Peyer's patch (tissue), 4 donors: Measurements from ENCODE around the gene ITGAL. TPM values are rescaled to one million over a fixed set of nuclear protein-coding genes. Genes with fewer than 3 reads are reported as not detected.
"Not testable (repeated sequence)": the region's sequence is repeated elsewhere in the genome, so short reads cannot be mapped to it uniquely, and the experiment has no call there.

Source experiments
- DNase-seq, 3 donors: peaks; one replicate each; pipeline ENCODE4 v3.0.0-alpha.2; 2017 to 2019
- H3K27ac ChIP-seq, 4 donors: fragments of 200-600 bp; sonication (generic); one replicate each; pipeline ENCODE4 v1.5.1; 2016 to 2019
- H3K27me3 ChIP-seq, 2 donors: fragments of 200-600 bp; sonication (generic); one replicate each; pipeline ENCODE4 v1.5.1; 2019
- H3K36me3 ChIP-seq, 3 donors: fragments of 200-600 bp; sonication (generic); one replicate each; pipeline ENCODE4 v1.5.1; 2016 to 2019
- H3K4me1 ChIP-seq, 4 donors: fragments of 200-600 bp; sonication (generic); one replicate each; pipeline ENCODE4 v1.5.1; 2016 to 2019
- H3K4me3 ChIP-seq, 4 donors: fragments of 200-600 bp; sonication (generic); 1 replicate in 3 of 4; 2 replicates in 1 of 4; pipeline ENCODE4 v1.5.1; 2016 to 2019; ENCODE audit warnings: mild to moderate bottlenecking in 1 of 4
- H3K9me3 ChIP-seq, 4 donors: fragments of 200-600 bp; sonication (generic); one replicate each; pipeline ENCODE4 v1.5.1; 2016 to 2019; ENCODE audit warnings: mild to moderate bottlenecking in 1 of 4
- POLR2A ChIP-seq, 2 donors: fragments of 450-650 bp; IDR thresholded peaks; one replicate each; pipeline ENCODE4 v1.5.1; 2017; ENCODE audit warnings: antibody characterized with exemption in 2 of 2, mild to moderate bottlenecking in 2 of 2, moderate library complexity in 2 of 2
- total RNA-seq, 4 donors: library from RNA; depleted of rRNA; stranded (reverse); fragments of >200 nt; gene quantifications; one replicate each; pipeline ENCODE4 v1.1.0, GENCODE V29; 2016
- TF ChIP-seq, protein P1 (sequence below), 6 experiments: fragments of 450-650 bp in 4 of 6; fragments of 200-600 bp in 2 of 6; sonication (generic) in 1 of 6; IDR thresholded peaks; one replicate each; pipeline ENCODE4 v1.5.1; 2017 to 2019; ENCODE audit warnings: antibody characterized with exemption in 6 of 6, mild to moderate bottlenecking in 3 of 6, moderate library complexity in 1 of 6

ITGAL gene
- total RNA-seq, 4 donors from 2014 or later, result 4.3 to 52.0 (median 13.0) TPM

DNA sequence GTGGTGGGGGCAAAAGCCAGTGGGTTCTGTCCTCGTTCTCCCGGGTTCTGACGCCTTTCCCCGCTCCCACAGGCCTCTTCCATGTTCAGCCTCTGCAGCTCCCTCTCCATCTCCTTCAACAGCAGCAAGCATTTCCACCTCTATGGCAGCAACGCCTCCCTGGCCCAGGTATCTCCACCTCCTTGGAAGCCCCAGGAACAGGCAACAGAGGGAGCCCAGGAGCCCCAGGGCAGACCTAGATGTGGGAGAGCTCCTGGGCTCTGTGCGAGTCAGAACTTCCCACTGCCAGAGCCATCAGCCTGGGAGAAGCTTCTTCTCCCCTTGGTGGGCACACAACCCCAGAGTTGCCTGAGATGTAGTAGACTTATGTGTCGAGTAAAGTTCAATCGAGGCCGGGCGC lies 46.0 kb downstream of the ITGAL start:
- Histone ChIP-seq H3K36me3 (peaks cover 0 to 6% (median 0%) of the 10 kb centered on the region in 3 donors), H3K27me3 (no peaks in the 10 kb centered on the region), H3K27ac (no peak overlapping the region), H3K4me3 (no peak overlapping the region), H3K9me3 (no peaks in the 10 kb centered on the region), H3K4me1 (peaks cover 0 to 9% (median 2%) of the 10 kb centered on the region in 4 donors)
- no peak for DNase-seq
- no peak for TF ChIP-seq POLR2A (IDR thresholded peaks at IDR 0.05)
- TF ChIP-seq, protein P1, sequence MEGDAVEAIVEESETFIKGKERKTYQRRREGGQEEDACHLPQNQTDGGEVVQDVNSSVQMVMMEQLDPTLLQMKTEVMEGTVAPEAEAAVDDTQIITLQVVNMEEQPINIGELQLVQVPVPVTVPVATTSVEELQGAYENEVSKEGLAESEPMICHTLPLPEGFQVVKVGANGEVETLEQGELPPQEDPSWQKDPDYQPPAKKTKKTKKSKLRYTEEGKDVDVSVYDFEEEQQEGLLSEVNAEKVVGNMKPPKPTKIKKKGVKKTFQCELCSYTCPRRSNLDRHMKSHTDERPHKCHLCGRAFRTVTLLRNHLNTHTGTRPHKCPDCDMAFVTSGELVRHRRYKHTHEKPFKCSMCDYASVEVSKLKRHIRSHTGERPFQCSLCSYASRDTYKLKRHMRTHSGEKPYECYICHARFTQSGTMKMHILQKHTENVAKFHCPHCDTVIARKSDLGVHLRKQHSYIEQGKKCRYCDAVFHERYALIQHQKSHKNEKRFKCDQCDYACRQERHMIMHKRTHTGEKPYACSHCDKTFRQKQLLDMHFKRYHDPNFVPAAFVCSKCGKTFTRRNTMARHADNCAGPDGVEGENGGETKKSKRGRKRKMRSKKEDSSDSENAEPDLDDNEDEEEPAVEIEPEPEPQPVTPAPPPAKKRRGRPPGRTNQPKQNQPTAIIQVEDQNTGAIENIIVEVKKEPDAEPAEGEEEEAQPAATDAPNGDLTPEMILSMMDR (IDR thresholded peaks at IDR 0.05), result no peak

- Histone ChIP-seq H3K36me3 (peaks cover 0 to 9% (median 0%) of the 10 kb centered on the region in 3 donors), H3K27ac (no peak overlapping the region), H3K4me3 (no peak overlapping the region), H3K27me3 (no peaks in the 10 kb centered on the region), H3K4me1 (peaks cover 0 to 18% (median 2%) of the 10 kb centered on the region in 4 donors), H3K9me3 (no peaks in the 10 kb centered on the region)
- no peak for DNase-seq
- TF ChIP-seq, protein P1 (IDR thresholded peaks at IDR 0.05), result no peak
- TF ChIP-seq POLR2A (IDR thresholded peaks at IDR 0.05), result no peak
Measured at GRCh38 chr16:30519120-30520049, 46.8 kb downstream of the ITGAL start.

DNA sequence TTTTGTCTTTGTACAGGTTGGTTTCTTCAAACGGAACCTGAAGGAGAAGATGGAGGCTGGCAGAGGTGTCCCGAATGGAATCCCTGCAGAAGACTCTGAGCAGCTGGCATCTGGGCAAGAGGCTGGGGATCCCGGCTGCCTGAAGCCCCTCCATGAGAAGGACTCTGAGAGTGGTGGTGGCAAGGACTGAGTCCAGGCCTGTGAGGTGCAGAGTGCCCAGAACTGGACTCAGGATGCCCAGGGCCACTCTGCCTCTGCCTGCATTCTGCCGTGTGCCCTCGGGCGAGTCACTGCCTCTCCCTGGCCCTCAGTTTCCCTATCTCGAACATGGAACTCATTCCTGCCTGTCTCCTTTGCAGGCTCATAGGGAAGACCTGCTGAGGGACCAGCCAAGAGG lies 48.9 kb downstream of the ITGAL start:
- TF ChIP-seq, protein P1 (IDR thresholded peaks at IDR 0.05), result no peak
- TF ChIP-seq POLR2A (IDR thresholded peaks at IDR 0.05), result no peak
- H3K27me3 ChIP-seq, result no peaks in the 10 kb centered on the region
- H3K36me3 ChIP-seq, result peaks cover 0 to 18% (median 0%) of the 10 kb centered on the region in 3 donors
- no peaks in the 10 kb centered on the region for H3K9me3 ChIP-seq
- peak overlapping the region in 2 of 4 donors; percentile 76 to 87 for H3K27ac ChIP-seq
- H3K4me3 ChIP-seq, result no peak overlapping the region
- DNase-seq, result no peak
- peaks cover 0 to 32% (median 2%) of the 10 kb centered on the region in 4 donors for H3K4me1 ChIP-seq

- Histone ChIP-seq H3K36me3 (peaks cover 0 to 12% (median 0%) of the 10 kb centered on the region in 3 donors), H3K4me1 (peaks cover 0 to 32% (median 2%) of the 10 kb centered on the region in 4 donors), H3K9me3 (no peaks in the 10 kb centered on the region), H3K27me3 (no peaks in the 10 kb centered on the region), H3K4me3 (no peak overlapping the region), H3K27ac (peak overlapping the region in 3 of 4 donors; percentile 46 to 87 (median 76))
- peak in 2 of 3 donors; percentile 66 to 68 for DNase-seq
- TF ChIP-seq, protein P1 (IDR thresholded peaks at IDR 0.05), result peak in 2 of 6 experiments; percentile 16 to 24
- no peak for TF ChIP-seq POLR2A (IDR thresholded peaks at IDR 0.05)
Measured at GRCh38 chr16:30521873-30522641, 49.5 kb downstream of the ITGAL start.

DNA sequence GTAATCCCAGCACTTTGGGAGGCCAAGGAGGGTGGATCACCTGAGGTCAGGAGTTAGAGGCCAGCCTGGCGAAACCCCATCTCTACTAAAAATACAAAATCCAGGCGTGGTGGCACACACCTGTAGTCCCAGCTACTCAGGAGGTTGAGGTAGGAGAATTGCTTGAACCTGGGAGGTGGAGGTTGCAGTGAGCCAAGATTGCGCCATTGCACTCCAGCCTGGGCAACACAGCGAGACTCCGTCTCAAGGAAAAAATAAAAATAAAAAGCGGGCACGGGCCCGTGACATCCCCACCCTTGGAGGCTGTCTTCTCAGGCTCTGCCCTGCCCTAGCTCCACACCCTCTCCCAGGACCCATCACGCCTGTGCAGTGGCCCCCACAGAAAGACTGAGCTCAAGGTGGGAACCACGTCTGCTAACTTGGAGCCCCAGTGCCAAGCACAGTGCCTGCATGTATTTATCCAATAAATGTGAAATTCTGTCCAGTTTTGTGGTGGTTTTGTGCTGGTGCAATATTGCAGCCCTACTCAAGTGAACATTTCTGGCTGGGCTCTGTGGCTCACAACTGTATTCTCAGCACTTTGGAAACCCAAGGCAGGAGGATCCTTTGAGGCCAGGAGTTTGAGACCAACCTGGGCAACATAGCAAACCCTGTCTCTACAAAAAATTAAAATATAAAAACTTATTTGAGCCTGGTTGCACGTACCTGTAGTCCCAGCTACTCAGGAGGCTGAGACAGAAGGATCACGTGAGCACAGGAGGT lies 50.3 kb downstream of the ITGAL start:
- Histone ChIP-seq H3K36me3 (peaks cover 0 to 12% (median 0%) of the 10 kb centered on the region in 3 donors), H3K27ac (peak overlapping the region in 3 of 4 donors; percentile 46 to 87 (median 76)), H3K4me1 (peaks cover 0 to 37% (median 2%) of the 10 kb centered on the region in 4 donors)
- not testable (repeated sequence) for H3K9me3 ChIP-seq, H3K4me3 ChIP-seq, H3K27me3 ChIP-seq, DNase-seq
